Fibroblast of pulmonary artery (primary cell): ENCODE data around the gene RBM14.

ENCODE experiments used
- DNase-seq: peaks from one replicate; pipeline ENCODE4 v3.0.0-alpha.2; 2010; ENCODE audit warnings: low read depth
- H3K4me3 ChIP-seq: replicated peaks from 2 replicates; pipeline ENCODE4 v1.5.1; 2011; ENCODE audit warnings: low read depth, mild to moderate bottlenecking, control low read depth, low read length, moderate library complexity
- TF ChIP-seq, protein P1 (sequence below): IDR thresholded peaks from 2 replicates; pipeline ENCODE4 v1.5.1; 2011; ENCODE audit warnings: mild to moderate bottlenecking, control low read depth, low read length, inconsistent platforms; ENCODE audit errors: missing control alignments

Gene RBM14

GRCh38 chr11:66626382-66626781, 10.0 kb downstream of the RBM14 start:
- TF ChIP-seq, protein P1, sequence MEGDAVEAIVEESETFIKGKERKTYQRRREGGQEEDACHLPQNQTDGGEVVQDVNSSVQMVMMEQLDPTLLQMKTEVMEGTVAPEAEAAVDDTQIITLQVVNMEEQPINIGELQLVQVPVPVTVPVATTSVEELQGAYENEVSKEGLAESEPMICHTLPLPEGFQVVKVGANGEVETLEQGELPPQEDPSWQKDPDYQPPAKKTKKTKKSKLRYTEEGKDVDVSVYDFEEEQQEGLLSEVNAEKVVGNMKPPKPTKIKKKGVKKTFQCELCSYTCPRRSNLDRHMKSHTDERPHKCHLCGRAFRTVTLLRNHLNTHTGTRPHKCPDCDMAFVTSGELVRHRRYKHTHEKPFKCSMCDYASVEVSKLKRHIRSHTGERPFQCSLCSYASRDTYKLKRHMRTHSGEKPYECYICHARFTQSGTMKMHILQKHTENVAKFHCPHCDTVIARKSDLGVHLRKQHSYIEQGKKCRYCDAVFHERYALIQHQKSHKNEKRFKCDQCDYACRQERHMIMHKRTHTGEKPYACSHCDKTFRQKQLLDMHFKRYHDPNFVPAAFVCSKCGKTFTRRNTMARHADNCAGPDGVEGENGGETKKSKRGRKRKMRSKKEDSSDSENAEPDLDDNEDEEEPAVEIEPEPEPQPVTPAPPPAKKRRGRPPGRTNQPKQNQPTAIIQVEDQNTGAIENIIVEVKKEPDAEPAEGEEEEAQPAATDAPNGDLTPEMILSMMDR = no peak
- DNase-seq = no peak
- no peak overlapping the region for H3K4me3 ChIP-seq

DNA sequence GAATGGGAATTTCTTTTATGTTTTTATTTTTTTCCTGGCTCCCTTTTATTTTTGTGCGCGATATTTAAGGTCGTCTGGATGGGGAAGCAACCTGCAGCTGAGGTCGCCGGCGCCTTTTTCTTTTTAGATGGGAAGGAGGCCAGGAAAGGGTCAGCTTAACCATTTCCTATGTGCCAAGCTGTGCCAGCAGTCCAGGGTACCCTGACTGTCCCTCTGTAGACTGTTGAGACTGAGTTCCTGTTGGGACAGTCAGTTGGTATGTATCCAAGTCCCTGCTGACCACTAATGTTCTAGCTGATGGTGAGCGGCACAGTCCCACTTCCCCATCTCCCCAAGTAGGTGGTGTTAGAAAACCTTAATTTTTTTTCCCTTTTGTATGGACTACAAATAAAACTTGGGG, 10.5 kb downstream of the RBM14 start:
- TF ChIP-seq, protein P1 = no peak
- no peak overlapping the region for H3K4me3 ChIP-seq
- no peak for DNase-seq

- DNase-seq = no peak
- TF ChIP-seq, protein P1 = no peak
- H3K4me3 ChIP-seq = no peak overlapping the region
Observed at GRCh38 chr11:66628061-66628603, 11.7 kb downstream of the RBM14 start.

DNA sequence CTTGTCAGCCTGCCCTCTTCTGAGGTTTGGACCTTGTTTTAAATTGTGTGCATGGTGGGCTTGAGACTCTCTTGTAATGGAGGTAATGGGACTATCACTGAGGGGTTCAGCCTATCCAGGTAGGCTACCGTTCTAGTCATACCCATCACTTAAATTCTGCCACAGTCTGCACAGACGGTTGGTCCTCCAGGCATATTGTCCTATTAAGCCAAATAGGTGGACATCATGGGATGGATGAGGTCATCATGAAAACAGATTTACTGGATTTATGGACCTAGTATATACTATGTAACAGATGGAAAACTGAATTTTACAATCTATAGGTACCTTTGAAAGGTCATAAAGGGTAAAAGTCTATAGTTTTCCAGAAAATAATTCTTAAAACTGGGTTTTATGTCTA, 12.9 kb downstream of the RBM14 start:
- TF ChIP-seq, protein P1 = no peak
- no peak for DNase-seq
- H3K4me3 ChIP-seq = no peak overlapping the region

- TF ChIP-seq, protein P1 = no peak
- no peak overlapping the region for H3K4me3 ChIP-seq
- DNase-seq = no peak
Observed at GRCh38 chr11:66631883-66632282, 15.5 kb downstream of the RBM14 start.

DNA sequence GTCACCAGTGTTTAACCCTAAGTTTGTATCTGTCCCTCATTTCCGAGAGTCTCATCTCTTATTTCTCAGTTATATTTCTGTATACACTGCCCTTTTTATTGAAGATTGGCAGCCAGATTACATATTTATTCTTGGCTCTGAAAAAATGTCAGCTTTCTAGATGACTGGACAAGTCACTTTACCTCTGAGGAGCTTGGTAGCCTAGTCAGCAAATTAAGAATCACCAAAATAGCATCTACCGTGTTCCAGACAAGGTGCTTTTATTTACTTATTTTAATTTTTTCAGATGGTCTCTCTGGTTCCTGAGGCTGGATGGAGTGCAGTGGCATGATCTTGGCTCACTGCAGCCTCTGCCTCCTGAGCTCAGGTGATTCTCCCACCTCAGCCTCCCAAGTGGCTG, 16.5 kb downstream of the RBM14 start:
- H3K4me3 ChIP-seq = no peak overlapping the region
- DNase-seq = no peak
- TF ChIP-seq, protein P1 = no peak

- DNase-seq = no peak
- TF ChIP-seq, protein P1 = no peak
Observed at GRCh38 chr11:66636411-66636810, 20.0 kb downstream of the RBM14 start.

More at GRCh38 chr11:66636411-66636810, 20.0 kb downstream of the RBM14 start:
- H3K4me3 ChIP-seq = no peak overlapping the region
